ENCODE data around the gene SAMD4A.

DNA sequence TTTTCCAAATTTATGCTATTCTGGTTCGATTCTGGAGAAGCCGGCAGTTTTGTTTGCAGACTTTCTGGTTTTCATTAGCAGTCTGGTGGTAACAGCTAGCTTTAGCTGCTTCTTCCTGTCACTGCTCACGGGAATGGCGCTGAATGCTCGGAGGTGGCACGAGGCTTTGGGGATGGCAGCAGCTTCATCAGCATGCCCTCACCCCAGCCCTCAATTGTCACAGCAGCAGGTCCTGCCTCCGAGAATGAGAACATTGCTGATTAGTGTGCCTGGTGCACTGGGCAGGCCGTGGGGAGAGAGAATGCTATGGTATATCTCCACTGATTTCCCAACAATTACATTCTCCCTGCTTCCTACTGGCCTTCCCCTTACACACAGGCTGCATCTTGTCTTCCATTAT lies 73.6 kb downstream of the SAMD4A start:
- TF ChIP-seq, protein P1, sequence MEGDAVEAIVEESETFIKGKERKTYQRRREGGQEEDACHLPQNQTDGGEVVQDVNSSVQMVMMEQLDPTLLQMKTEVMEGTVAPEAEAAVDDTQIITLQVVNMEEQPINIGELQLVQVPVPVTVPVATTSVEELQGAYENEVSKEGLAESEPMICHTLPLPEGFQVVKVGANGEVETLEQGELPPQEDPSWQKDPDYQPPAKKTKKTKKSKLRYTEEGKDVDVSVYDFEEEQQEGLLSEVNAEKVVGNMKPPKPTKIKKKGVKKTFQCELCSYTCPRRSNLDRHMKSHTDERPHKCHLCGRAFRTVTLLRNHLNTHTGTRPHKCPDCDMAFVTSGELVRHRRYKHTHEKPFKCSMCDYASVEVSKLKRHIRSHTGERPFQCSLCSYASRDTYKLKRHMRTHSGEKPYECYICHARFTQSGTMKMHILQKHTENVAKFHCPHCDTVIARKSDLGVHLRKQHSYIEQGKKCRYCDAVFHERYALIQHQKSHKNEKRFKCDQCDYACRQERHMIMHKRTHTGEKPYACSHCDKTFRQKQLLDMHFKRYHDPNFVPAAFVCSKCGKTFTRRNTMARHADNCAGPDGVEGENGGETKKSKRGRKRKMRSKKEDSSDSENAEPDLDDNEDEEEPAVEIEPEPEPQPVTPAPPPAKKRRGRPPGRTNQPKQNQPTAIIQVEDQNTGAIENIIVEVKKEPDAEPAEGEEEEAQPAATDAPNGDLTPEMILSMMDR (IDR thresholded peaks at IDR 0.05; ENCODE audit: insufficient read depth, low read length, poor library complexity, severe bottlenecking), result no peak
- no peak for TF ChIP-seq EZH2phosphoT487 (conservative IDR thresholded peaks at IDR 0.05; ENCODE audit: low read length)

Data from SU-DHL-6 (cell line).